HTERT RPE-1 (cell line): ENCODE measurements around the gene BOD1.

Experiments used
- in situ Hi-C: fragments of 300-500 bp; cut with MboI; formaldehyde crosslinking; loops from 4 replicates; pipeline ENCODE4 v1.14.3; 2020; ENCODE audit warnings: low sequenced_read_pairs

The BOD1 gene

DNA sequence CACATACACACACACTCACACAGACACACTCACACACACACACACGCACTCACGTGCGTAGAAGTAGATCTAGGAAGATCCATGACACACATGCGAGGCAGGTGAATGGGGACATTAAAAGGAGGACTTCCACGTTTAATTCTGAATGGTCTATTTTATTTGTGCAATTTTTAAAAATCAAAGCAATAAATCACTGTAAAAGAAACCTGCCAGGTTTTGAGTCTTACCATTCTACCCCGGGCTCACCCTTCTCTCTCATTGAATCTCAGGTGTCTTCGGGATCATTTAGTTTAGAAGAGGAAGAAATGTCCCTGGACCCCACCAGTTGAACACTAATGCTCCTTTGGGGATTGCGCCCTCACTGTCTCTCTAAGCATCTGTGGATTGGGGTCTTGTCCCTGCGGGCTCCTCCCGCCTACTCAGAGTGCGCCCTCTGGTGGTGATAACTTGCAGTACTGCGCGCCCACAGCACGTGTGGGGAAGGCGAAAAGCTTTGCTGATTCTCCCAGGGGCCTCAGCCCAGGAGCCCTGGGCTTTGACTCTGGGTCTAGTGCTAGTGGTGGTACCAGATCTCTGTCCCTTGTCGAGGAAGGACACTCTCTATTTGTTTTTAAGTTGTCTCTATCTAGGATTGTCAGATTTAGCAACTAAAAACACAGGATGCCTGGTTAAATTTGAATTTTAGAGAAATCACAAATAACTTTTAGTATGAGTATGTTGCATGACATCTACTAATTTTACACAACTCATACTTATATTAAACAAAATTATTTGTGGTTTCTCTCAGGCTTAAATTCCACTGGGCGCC lies 34.8 kb downstream of the BOD1 start:
- in situ Hi-C loops: no loop called here

DNA sequence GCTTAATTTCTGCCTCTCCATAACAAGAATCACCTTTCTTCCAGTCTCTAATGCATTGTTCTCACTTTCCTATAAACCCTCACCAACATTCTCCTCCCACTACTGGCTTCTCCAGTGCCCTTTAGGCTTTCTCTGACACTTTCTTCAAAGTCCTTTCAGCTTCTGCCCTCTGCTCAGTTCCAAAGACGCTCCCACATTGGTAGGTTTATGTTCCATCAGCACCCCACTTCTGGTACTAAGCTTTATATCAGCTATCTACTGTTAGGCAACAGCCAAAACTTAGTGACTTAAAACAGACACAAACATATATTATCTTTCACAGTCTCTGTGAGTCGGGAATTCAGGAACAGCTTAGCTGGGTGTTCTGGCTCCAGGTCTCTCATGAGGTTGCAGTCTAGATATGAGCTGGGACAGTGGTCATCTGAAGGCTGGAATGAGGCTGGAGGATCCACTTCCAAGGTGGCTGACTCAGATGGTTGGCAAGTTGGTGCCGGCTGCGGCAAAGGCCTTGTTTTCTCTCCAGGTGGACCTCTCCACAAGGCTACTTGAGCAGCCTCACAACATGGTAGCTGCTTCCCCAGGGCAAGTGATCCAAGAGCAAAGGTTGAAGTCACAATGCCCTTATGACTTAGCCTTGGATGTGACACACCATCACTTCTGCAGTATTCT lies 37.4 kb downstream of the BOD1 start:
- in situ Hi-C loops: no loop called here

DNA sequence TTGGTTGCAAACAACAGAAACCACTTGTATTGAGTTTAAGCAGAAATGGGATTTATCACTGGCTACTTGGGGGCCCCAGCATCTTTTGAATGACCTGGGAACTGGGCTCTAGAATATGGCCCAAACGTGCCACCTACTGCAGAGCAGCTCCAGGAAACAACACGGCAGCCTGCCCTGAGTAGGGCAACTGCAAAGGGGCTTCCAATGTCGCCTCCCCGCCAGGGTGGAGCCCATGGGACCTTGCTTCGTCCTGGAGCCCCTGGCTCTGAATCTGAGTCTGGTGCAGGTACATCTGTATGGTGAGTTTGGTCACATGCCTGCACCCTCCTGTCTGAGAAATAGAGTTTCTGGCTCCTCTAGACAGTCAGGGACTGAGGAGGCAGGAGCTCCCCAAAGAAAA lies 38.6 kb downstream of the BOD1 start:
- in situ Hi-C loops: no loop called here

DNA sequence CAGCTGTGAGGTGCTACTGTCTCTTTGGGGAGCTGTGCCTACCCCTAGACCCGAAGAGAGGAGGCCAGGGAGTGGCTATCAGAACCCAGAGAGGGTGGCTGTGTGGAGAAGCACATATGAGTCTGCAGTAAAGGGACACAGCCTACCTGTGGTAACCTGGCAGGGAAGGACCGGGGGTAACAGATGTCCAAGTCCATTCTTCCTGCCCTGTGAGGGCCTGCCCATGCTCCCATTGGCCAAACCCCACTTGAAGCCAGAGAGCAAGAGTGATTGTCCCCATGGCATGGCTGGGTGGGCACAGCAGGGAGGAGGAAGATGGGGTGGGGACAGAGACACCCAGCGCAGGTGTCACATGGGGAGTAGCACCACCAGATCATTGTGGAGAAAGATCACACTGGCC lies 39.3 kb downstream of the BOD1 start:
- in situ Hi-C loops: no loop called here

DNA sequence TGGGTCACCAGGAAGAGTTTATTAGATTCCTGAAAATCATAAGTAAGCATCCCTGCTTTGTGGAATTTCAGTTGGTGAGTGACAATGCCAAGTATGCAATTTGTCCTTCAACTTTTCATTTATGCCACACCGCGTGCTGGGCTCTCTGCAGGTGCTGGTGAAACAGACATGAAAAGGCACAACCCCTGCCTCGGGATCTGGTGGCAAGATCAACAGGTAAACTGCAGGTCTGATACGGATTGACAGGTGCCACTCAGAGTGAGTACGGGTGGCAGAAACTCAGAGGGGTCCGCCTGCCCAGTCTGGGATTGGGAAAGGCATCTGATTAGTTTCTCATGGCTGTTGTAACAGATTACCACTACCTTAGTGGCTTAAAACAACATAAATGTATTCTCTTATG lies 40.5 kb downstream of the BOD1 start:
- in situ Hi-C loops: no loop called here

DNA sequence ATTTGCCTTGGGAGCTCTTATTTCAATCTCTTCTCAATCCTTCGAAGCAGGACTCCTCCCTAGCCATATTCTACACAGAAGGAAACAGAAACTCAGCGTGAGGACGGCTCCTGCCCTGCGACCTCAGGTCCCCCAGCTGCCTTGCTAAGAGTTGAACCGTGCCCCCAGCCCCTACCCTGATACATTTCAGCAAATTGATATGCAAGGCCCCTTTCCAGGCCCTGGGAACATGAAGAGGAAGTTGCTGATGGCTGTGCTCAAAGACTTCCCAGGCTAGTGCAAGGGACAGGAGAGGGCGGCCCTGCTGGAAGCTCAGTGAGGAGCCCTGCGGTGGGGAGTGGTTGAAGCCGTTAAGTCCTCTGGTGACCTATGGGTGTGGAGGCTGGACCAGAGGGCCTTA lies 41.5 kb downstream of the BOD1 start:
- in situ Hi-C loops: no loop called here

DNA sequence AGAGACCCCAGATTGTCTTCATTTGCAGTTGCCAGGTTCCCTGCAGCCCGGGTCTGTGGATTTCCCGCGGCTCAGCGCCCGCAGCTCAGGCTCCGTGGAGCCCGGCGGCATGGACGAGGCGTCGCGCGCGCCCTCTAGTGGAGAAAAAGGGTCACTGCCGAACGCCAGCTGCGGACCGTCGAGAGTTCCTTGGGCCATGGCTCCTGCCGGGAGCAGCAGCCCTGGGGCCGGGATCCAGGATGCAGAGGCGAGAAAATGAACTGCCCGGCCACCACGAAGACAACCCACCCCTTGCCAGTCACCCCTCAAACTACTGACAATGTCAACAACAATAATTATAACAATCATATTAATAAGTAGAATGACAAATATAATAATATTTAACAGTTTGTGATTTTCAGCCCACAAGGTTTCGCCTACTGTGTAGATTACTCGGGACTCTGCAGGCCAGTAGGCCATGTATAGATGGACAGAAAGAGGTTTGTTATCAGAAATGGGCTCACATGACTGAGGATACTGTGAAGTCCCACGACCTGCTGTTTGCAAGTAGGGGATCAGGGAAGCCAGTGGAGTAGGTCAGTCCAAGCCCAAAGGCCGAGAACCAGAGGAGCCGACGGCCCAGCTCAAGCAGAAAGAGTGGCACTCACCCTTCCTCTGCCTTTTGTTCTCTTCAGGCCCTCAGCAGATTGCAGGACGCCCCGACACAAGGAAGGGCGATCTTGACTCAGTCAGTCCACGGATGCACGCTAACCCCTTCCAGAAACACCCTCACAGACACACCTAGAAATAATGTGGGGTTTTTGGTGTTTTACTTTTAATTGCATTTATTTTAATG lies 43.1 kb downstream of the BOD1 start:
- in situ Hi-C loops: no loop called here

DNA sequence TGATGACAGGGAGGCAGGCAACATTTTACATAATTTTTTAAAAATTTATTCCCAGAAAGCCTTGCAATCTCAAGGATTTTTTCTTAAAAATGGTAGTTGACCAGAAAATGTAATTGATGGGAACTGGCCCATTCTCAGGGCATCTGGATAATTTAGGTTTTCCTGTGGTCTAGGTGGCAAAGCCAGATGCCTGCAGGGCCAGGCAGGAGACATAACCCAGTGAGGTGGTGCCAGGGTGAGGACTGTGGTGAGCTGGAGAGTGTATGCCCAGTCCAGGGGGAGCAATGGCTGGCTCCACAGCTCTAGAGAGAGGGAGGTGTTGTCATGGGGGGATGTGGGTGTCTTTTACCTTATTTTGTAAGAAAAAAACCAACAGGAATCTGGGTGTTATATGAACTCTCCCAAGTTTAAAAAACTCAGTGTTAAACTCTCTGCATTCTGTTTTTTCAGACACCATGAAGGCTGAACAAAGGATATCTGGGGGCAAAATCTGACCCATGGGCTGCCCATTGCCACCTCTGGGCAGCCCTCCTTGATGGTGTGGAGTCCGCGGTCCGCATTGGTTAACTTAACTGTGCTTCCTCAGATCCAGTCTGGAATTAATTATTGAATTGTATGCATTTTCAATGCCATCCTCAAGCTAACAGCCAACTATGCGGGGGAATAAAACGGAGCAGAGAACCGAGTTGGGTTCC lies 43.9 kb downstream of the BOD1 start:
- in situ Hi-C loops: no loop called here

DNA sequence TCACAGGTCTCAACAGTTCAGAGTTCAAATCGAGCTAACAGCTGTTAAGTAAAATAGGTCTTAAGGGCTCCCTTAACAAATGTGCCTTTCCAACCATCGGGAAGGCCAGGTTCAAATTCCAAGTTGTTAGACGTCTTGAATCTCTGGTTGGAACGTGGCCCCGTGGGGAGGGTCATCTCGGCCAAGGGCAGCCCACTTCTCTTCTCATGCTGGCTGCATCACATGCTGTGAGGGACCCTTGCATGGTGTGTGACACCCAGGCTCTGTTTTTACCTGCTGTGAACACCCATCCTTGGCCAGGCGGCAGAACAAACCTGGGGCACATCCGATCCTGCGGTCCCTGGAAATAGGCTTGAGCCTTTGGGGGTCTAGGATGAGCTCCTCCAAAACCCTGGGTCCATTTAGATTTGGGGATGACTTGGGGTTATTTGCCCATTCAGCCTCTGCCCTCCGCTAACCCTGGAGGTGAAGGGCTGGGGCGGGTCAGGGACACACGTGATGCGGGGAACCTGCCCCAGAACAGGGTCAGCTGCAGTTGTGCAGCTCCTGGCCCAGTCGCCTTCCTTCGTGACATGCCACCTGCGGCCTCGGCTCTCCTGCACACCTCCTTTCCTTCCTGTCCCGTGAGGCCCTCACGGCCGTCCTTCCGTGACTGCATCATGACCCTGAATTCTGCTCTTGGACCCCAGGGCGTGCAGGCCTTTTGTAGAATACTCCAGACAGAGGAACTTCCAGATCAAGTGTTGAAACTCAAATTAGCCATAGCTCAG lies 45.9 kb downstream of the BOD1 start:
- in situ Hi-C loops: no loop called here

DNA sequence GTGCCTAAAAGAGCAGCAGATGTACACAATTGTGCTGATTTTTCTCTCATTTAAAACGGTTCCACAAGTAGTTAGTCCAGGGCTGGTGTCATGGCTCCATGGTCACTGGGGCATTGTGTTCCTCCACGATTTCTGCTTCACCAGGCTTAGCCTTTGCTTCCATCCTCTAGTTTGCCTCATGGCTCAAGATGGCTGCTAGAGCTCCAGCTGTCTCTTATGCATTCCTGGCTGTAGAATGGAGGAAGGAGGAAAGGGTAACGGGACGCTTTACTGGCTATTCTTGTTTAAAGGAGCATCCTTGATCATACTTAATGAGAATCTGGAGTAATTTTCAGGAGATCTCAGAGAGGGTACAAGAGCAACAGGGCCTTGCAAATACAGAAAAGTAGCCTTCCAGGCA lies 47.7 kb downstream of the BOD1 start:
- in situ Hi-C loops: no loop called here

DNA sequence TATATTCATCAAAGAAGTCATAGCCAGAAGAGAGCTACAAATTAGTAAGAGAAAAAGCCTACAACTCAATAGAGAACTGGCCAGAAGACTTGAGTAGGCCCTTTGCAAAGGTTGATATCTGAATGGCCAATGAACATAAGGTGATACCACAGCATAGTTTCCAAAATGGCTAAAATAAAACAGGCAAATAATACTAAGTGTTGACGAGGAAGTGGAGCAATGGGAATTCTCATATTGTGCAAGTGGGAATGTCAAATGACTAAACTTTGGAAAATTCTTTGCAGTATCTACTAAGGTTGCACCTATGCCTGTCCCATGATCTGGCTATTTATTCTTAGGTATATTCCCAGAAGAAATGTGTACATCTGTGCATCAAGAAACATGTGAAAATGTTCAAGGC lies 48.3 kb downstream of the BOD1 start:
- in situ Hi-C loops: no loop called here

DNA sequence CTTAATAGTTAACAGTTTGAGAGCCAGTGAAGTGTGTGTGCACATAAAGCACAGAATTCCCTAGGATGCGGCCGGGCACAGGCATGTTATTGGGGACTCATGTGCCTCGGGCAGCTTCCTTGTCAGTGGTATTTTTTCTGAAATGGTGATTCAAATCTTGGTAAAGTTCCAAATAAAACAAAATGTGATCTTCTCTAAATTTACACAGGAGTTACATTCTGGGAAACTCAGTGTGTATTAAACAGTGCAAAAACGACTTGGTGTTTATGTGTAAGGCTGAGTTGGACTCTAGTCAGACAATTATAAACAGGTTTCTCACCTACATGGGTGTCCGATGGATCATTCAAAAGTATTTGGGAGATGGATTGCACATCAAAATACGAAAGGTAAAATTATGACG lies 48.9 kb downstream of the BOD1 start:
- in situ Hi-C loops: no loop called here

DNA sequence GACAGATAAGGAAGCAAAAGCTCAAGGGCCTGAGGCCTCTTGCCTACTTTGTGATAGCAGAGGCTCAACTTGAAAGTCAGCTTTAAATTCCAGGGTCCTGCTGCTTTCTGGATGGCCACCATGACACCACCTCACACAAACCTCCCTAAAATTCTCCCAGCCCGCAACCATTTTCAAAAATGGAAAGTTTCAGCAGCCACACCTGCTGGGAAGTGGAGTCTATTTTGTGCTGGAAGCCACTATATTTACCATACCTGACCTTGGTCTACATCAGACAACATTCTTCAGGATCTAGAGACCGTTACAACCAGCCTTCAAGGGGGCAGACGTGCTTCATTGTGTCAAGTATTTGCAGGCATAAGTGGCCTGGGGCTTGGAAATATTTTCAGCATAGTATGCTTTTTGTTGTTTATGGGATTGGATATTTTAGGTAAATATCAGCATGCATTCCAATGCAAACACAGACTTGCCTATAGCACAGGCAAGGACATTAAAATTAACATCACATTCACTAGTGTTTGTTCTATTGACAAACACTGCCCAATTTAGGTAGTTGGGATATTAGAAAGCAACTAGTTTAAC lies 50.9 kb downstream of the BOD1 start:
- in situ Hi-C loops: no loop called here

DNA sequence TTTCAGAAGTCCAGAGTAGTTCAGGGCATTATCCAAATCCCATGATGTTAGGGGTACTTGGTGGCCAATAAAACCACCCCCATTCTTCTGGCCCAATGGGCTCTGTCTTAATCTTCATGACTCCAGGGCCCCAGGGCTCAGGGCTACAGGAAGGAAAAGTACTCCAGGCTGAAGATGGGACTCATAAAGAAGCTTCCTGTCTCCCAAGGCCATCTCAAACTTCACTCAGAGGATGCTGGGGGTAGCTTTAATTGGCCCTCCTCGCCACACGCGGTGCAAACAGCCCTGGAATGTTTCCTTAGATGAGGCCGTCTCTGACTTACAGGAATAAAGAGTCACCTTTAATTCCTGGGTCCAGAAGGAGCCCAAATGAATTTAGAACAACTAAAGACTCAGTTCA lies 52.3 kb downstream of the BOD1 start:
- in situ Hi-C loops: no loop called here

DNA sequence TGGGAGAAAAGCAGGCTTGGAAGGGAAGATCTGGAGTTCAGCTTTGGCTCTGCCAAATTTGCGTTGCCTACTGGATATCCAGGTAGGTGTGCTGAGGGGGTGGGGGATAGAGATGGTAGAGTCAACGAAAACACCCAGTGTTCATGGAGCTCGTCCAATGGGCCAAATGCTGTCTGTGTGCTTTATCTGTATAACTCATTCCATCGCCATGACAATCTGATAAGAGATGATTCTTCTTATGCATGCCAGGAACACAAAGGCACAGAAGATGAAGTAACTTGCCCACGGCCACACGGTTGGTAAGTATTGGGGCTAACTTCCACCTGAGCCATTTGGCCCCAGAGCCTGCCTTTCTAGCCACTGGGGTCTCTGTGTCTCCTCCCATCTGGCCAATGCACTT lies 53.2 kb downstream of the BOD1 start:
- in situ Hi-C loops: no loop called here

DNA sequence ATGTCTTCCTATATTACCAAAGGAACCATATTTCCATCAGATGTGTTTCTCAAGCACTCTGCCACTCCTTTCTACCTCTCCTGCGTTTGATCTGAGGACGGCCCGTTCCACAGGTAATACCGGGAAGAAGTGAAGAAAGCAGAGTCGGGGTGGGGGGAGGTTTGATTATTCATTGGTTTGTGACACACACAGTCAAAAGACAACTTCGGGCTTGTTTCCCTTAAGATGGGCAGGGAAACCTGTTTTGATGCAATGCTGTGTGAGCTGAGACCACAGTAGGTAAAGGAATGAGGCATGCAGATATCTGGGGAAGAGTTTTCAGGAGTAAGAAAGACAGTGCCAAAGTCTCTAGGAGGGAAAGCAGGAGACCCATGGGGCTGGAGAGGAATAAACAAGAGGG lies 54.0 kb downstream of the BOD1 start:
- in situ Hi-C loops: no loop called here
